Esophagus squamous epithelium (tissue), 5 donors: ENCODE results near the gene SH2D3A. TPM values are rescaled to one million over a fixed set of nuclear protein-coding genes. Genes with fewer than 3 reads are reported as not detected.

Source experiments
- DNase-seq: peaks from one replicate; lab custom pipeline; 2025; lab: John Stamatoyannopoulos, UW
- H3K27ac ChIP-seq, 4 donors: fragments of 200-600 bp; sonication (generic); one replicate each; pipeline ENCODE4 v1.5.1; 2016 to 2019; ENCODE audit warnings: mild to moderate bottlenecking in 1 of 4
- H3K27me3 ChIP-seq, 4 donors: fragments of 200-600 bp; sonication (generic); 1 replicate in 3 of 4; 2 replicates in 1 of 4; pipeline versions ENCODE4 v1.5.1 to v1.6.0; 2017 to 2021; ENCODE audit warnings: antibody characterized with exemption in 1 of 4
- H3K36me3 ChIP-seq, 3 donors: fragments of 200-600 bp; sonication (generic); one replicate each; pipeline ENCODE4 v1.5.1; 2016 to 2019
- H3K4me1 ChIP-seq, 3 donors: fragments of 200-600 bp; sonication (generic); one replicate each; pipeline ENCODE4 v1.5.1; 2017 to 2019
- H3K4me3 ChIP-seq, 4 donors: fragments of 200-600 bp; sonication (generic); 1 replicate in 3 of 4; 2 replicates in 1 of 4; pipeline ENCODE4 v1.5.1; 2016 to 2019; ENCODE audit warnings: mild to moderate bottlenecking in 2 of 4, moderate library complexity in 1 of 4
- H3K9me3 ChIP-seq, 3 donors: fragments of 200-600 bp; sonication (generic); one replicate each; pipeline ENCODE4 v1.5.1; 2016 to 2019
- CTCF ChIP-seq, 6 experiments: fragments of 450-650 bp in 4 of 6; fragments of 200-600 bp in 2 of 6; sonication (generic) in 2 of 6; IDR thresholded peaks; one replicate each; pipeline ENCODE4 v1.5.1; 2016 to 2019; ENCODE audit warnings: antibody characterized with exemption in 6 of 6, mild to moderate bottlenecking in 4 of 6, moderate library complexity in 4 of 6
- POLR2A ChIP-seq, 4 donors: fragments of 450-650 bp; IDR thresholded peaks; one replicate each; pipeline ENCODE4 v1.6.1; 2017; ENCODE audit warnings: antibody characterized with exemption in 4 of 4, mild to moderate bottlenecking in 4 of 4, moderate library complexity in 3 of 4
- WGBS, 2 donors: methylation state at CpG; one replicate each; pipeline ENCODE4 v1.1.5; 2018; 5-methylcytosine and 5-hydroxymethylcytosine counted together
- intact Hi-C: fragments of 100-400 bp; cut with DNase I; formaldehyde crosslinking; loops from one replicate; pipeline ENCODE4 v1.15.0; 2022
- total RNA-seq, 4 donors: library from RNA; depleted of rRNA; stranded (reverse); fragments of >200 nt; gene quantifications; one replicate each; pipeline ENCODE4 v1.1.0, GENCODE V29; 2016
- donor health status: DM: yes; HTN: yes; CAD: no.

The SH2D3A gene
- total RNA-seq, 4 donors from 2014 or later, result 17.3 to 52.1 (median 40.6) TPM

- H3K4me1 ChIP-seq, result peaks cover 0 to 6% (median 0%) of the 10 kb centered on the region in 3 donors
- H3K4me3 ChIP-seq, result no peak overlapping the region
- no peak overlapping the region for H3K27ac ChIP-seq
- DNase-seq, result no peak
- no peaks in the 10 kb centered on the region for H3K36me3 ChIP-seq
- H3K9me3 ChIP-seq, result peaks cover 0 to 7% (median 0%) of the 10 kb centered on the region in 3 donors
- 31% methylated on average over 4 to 5 of the region's 5 CpGs for WGBS, 2 donors
- no peak for TF ChIP-seq CTCF (IDR thresholded peaks at IDR 0.05)
- TF ChIP-seq POLR2A (IDR thresholded peaks at IDR 0.05), result no peak
- intact Hi-C loops, result no loop called here
- H3K27me3 ChIP-seq, result peaks cover 0 to 15% (median 0%) of the 10 kb centered on the region in 4 donors
Measured at GRCh38 chr19:6790194-6791128, 23.2 kb upstream of the SH2D3A start.

DNA sequence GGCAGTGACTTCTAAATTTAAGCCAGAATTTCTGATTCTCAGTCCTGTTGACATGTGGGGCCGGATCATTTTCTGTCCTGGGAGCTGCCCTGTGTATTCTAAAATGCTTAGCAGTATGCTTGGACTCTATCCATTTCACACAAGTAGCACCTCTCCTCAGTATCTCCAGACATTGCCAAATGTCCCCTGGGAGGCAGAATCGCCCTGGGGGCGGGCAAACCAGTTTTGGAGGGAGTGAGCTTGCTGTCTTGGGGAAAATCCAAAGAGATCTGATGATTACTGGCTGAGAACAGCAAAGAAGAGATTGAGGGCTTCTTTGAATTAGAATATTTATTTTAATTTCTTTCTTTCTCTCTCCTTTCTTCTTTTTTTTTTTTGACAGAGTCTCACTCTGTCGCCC is 21.7 kb upstream of the SH2D3A start:
- Histone ChIP-seq H3K27me3 (peaks cover 0 to 15% (median 0%) of the 10 kb centered on the region in 4 donors), H3K4me1 (peaks cover 0 to 6% (median 0%) of the 10 kb centered on the region in 3 donors), H3K4me3 (no peak overlapping the region), H3K27ac (no peak overlapping the region), H3K36me3 (no peaks in the 10 kb centered on the region), H3K9me3 (no peaks in the 10 kb centered on the region)
- intact Hi-C loops, result no loop called here
- 45 to 49% methylated on average over 3 to 4 of the region's 4 CpGs for WGBS, 2 donors
- DNase-seq, result no peak
- no peak for TF ChIP-seq POLR2A (IDR thresholded peaks at IDR 0.05)
- TF ChIP-seq CTCF (IDR thresholded peaks at IDR 0.05), result no peak

DNA sequence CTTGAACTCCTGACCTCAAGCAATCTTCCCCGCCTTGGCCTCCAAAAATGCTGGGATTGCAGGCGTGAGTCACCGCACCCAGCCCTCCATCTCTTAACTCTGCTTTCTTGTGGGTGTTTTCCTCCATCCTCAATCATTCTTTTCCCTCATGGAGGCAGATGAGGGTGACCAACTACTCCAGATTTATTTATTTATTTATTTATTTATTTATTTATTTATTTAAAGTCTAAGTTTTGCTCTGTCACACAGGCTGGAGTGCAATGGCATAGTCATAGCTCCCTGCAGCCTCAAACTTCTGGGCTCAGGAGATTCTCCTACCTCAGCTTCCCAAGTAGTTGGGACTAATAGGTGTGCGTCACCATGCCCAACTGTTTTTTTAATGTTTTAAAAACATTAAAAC is 20.2 kb upstream of the SH2D3A start:
- H3K4me3 ChIP-seq, result no peak overlapping the region
- DNase-seq, result no peak
- peaks cover 0 to 6% (median 0%) of the 10 kb centered on the region in 3 donors for H3K4me1 ChIP-seq
- peaks cover 0 to 15% (median 0%) of the 10 kb centered on the region in 4 donors for H3K27me3 ChIP-seq
- no peak for TF ChIP-seq POLR2A (IDR thresholded peaks at IDR 0.05)
- no peak for TF ChIP-seq CTCF (IDR thresholded peaks at IDR 0.05)
- no peak overlapping the region for H3K27ac ChIP-seq
- H3K9me3 ChIP-seq, result no peaks in the 10 kb centered on the region
- H3K36me3 ChIP-seq, result no peaks in the 10 kb centered on the region
- intact Hi-C loops, result no loop called here
- 87 to 90% methylated on average over 4 of the region's 4 CpGs for WGBS, 2 donors

DNA sequence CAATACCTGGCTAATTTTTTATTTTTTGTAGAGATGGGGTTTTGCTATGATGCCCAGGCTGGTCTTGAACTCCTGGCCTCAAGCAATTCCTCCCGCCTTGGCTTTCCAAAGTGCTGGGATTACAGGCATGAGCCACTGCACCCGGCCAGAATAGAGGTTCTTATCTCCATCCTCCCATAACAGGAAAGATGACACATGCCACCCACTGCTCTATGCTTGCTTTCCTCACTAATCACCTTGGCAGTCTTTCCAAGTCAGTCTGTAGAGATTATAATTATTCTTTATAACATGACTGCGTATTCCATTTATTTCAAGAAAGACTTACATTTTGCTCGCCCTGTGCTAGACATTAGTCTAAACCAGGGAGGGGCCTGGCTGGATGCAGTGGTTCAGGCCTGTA is 12.0 kb upstream of the SH2D3A start:
- no peak overlapping the region for H3K27ac ChIP-seq
- no peaks in the 10 kb centered on the region for H3K27me3 ChIP-seq
- H3K36me3 ChIP-seq, result no peaks in the 10 kb centered on the region
- TF ChIP-seq CTCF (IDR thresholded peaks at IDR 0.05) (no peak), POLR2A (IDR thresholded peaks at IDR 0.05) (no peak)
- no peak overlapping the region for H3K4me3 ChIP-seq
- DNase-seq, result no peak
- intact Hi-C loops, result no loop called here
- WGBS, 2 donors, result 41 to 65% methylated on average over 4 of the region's 4 CpGs
- no peaks in the 10 kb centered on the region for H3K9me3 ChIP-seq
- H3K4me1 ChIP-seq, result peaks cover 0 to 20% (median 0%) of the 10 kb centered on the region in 3 donors

DNA sequence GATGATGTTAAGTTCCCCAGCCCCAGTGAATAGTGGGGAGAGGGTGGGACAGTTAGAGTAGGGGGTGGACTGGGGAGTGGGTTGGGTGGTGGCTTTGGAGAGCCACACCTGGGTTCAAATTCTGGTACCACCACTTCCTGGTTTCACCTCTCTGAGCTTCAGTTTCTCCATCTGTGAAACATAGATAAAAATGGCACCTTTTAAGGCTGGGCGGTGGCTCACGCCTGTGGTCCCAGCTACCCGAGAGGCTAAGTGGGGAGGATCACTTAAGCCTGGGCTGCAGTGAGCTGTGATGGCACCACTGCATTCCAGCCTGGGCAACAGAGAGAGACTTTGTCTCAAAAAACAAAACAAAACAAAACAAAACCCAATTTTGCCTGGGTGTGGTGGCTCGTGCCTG is 11.2 kb upstream of the SH2D3A start:
- DNase-seq, result no peak
- no peak overlapping the region for H3K4me3 ChIP-seq
- intact Hi-C loops, result no loop called here
- 45 to 69% methylated on average over 1 to 4 of the region's 4 CpGs for WGBS, 2 donors
- no peak overlapping the region for H3K27ac ChIP-seq
- H3K9me3 ChIP-seq, result no peaks in the 10 kb centered on the region
- no peaks in the 10 kb centered on the region for H3K27me3 ChIP-seq
- no peaks in the 10 kb centered on the region for H3K36me3 ChIP-seq
- H3K4me1 ChIP-seq, result peaks cover 0 to 20% (median 0%) of the 10 kb centered on the region in 3 donors
- TF ChIP-seq CTCF (IDR thresholded peaks at IDR 0.05), result no peak
- no peak for TF ChIP-seq POLR2A (IDR thresholded peaks at IDR 0.05)
